NOMO-1 treated with DMSO at 0.1 percent for 48 hours (cell line): Measurements from ENCODE around the gene KATNAL1.

ENCODE experiments used
- DNase-seq: peaks from one replicate; lab custom pipeline; 2025; ENCODE audit not compliant: unreplicated experiment; lab: John Stamatoyannopoulos, UW

The KATNAL1 gene

DNA sequence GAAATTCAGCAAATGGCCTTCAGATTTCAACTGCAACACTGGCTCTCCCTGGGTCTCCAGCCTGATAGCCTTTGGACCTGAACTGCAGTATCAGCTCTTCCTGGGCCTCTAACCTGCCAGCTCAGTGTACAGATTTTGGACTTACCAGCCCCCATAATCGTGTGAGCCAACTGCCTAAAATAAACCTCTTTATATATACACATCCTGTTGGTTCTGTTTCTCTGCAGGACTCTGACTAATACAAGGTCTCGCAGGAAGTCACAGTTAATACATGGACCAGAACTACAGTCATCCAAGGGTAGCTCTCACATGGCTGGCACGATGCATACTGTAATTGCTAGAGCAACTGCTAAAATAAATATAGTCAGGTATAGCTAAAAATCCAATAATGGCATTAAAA lies 85.1 kb downstream of the KATNAL1 start:
- DNase-seq = no peak

DNA sequence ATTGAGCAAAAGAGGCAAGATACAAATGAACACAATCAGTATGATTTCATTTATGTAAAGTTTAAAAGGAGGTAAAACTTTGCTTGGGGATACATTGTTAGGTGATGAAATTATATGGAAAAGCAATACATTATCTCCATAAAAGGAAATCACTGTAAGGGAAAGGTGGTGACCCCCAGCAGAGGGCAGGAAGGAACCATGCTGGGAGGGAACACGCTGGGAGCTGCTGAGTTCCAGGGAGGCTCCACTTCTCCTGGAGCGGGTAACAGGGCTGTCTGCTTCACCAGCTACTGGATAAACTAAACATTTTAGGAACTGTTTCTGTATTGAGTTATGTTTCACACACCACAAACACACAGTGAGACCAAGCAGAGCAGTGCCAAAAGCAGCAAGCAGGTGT lies 91.2 kb downstream of the KATNAL1 start:
- DNase-seq = no peak

DNA sequence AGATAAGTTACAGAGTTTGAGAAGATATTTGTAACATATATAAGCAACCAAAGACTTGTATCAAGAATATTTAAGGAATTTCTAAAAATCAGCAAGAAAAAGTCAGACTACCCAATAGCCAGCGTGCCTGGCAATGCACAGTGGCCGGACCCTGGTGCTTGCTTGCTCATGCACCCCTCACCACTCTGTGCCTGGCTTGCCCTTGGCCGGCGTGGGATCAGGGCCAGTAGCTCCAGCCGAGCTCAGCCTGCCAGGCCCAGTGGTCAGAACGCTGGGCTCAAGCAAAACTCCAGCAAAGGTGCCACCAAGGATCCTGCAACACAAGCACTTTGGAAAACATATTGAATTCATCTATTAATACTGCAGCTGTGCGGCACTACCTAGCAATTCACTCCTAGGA lies 95.1 kb downstream of the KATNAL1 start:
- DNase-seq = no peak

DNA sequence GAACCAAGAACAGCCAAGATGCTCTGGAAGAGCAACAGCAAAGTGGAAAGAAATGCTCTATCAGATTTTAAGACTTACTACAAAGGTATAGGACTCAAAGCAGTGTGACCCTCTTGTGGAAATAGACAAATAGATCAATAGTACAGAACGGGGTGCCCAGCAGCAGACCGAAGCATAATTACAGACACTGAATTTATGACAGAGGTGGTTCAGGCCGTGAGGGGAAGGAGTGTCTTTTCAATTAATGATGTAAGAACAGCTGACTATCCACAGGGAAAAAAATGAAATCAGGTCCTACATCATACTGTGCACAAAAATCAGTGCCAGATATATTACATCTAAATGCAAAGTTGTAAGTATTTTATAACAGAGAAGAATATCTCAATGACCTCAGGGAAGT lies 95.6 kb downstream of the KATNAL1 start:
- no peak for DNase-seq

DNA sequence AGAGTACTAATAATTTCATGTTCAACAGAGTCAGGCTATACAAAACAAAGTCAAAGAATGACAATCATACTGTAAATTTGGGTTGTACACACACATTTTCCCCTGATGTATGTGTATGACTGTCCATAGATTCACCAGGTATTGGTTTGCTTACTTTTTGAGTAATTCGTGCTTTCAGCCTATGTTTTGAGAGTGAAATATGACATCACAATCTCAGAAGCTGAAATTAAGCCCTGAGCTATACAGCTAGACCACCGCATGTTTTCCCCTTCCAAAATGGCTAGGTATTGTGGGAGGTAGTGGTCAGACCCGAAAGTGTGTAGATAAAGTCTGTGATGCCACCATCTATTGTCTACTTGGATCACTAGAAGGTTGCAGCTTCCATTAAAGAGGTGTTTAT lies 102.8 kb downstream of the KATNAL1 start:
- no peak for DNase-seq

DNA sequence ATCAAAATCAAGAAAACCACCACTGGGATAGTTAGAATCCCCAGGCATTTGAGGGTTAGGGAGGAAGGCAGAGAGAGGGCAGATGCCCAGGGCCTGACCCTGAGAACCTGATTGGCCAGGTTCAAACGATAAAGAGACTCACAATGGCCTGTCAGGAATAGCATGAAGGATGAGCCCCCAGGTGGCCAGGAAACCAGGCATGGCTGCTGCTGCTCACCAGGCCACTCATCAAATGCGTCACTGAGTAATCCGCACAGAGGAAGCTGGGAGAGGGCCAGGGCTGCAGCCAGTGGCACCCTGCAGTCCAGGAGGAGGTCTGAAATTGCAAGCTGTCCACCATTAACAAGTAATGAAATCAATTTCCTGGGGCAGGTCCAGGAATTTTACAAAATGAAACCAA lies 111.3 kb downstream of the KATNAL1 start:
- DNase-seq = no peak

DNA sequence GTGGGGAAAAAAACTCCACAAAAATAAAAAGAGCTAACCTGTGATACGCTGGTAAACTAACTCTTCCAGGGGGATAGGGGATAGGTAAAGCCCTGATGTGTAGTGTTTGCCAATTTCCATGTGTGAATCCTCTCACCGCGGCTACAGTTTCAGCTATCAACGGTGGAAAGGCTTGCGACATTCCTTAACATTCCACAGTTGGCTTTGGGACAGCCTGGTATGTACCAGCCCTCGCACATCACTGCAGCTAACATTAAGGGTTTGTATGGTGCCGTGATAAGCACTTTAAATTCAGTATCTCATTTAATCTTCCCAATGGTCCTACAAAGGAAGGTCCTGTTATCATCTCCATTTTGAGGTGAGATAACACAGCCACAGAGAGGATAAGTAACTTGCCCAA lies 112.4 kb downstream of the KATNAL1 start:
- no peak for DNase-seq

DNA sequence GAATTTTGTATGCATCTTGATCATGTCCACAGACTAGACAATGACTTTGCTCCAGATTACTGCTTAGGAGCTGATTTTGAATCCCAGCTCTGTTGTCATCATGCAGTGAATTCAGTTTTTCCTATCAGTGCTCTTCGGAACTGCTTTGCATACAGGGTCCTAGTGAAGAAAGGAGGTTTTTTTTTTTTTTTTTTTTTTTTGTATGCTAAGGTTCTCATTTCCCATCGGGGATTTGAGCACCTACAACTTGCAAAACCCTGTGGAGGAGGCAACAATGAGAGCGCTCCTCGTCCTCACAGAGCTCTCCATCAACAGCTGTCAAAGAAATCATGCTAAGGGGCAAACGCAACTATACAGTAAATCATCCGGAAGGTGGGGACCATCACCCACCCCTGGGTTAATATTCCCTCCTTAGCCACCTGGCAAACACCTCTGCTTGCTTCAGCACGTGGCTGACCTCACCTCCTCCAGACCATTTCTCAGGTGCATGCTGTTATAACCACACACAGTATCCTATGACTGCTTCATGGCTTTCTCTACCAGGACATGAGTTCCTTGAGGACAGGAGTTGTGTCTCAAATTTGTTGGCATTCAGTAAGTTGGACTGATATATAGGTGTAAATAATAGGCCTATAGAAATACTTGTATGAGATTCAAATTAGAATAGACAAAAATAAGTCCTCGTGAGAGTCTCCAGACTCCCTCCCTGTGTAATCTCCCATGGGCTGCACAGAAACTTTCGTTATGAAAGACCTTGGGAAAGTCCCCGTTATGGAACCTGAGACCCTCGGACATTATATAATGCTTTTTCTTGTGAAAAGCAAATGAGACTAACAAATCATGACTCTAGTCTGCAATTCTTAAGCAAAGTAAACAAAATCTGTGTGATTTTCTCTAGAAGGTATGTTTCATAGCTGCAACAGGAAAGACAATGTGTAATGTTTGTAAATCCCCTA lies 113.8 kb downstream of the KATNAL1 start:
- no peak for DNase-seq

DNA sequence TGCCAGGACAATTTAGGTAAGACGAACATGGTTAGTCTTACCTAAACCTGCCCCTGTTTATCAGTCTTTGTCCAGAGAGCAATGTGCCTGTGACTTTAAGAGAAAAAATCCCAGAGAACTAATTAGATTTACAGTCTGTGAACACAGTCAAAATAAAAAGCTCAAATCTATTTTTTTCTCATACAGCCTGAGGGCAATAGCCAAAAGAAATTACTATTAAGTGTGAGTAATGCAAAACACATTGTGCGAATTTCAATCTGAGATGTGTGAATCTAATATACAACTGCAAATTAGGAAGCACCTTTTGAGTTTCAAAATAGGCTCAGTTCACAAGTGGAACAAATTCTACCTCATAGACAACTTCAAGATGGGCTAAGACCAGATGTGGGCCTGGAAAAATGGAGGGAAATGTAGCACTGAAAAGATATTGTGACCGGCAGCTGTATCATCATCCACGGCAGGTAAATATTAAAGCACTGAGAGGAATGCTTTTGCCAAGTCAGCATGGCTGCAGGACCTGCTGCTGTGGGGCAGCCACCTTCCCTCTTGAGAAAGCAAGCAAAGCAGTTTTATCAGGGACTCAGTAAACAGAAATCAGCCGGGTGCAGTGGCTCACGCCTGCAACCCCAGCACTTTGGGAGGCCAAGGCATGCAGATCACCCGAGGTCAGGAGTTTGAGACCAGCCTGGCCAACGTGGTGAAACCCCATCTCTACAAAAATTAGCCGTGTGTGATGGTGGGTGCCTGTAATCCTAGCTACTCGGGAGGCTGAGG lies 114.8 kb downstream of the KATNAL1 start:
- no peak for DNase-seq

DNA sequence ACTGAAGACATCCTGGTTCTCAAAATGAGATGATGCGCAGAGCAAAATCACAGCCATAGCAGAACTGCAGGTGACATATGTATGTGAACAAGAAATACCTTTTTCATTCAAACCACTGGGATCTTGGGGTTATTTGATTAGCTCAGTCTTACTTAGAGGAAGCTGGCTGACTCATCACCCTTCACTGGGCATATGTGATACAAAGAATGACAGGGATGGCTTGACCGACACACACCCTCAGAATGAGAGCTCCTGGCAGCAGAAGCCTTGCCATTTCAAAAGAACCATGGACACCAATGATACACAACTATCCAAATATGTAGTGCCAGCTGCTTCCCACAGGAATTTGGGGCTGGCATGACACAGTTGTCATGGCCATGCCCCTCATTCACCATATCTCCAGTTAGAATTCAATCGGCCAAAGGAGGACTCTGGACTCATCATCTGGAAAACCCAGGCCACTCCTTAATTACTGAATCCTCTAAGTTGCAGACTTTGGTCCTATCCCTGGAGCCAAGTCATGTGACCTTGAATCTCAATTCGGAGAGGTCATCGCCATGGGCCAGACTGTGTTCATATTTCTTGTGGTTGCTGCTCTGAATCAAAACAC lies 115.8 kb downstream of the KATNAL1 start:
- no peak for DNase-seq

DNA sequence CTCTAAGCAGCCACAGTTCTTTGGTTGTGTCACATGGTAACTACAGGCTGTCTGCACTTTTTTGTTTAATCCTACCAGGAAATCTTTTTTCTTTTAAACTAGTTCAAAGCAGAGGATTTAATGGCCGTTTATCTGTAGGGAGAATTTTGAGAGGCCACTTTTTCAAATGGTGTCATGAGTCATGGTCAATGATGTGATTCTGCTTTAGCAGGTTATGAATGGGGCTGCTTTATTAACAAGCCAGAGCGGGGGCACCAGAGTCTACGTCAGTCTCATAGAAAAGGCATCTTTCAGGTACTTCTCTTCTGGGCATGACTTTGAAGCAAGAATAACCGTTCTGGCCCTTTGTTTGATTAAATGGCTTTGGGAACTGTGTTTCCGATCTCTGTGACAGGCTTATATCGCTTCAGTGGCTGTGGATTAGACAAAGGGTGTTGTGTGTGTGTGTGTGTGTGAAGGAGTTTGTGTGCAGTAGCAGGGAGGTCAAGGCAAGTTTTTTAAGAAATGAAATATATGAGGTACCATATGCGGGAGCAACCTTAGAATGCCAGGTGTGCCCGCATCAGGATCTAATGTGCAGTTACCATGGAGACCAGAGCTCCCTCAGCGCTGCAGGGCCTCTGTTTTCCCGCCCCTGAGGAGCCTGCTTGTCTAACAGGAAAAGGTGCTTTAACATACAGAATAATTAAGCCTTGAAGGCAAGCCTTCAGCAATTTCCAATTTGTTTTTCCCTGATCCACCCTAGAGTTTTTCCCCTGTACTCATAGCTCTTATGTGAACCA lies 120.5 kb downstream of the KATNAL1 start:
- DNase-seq = no peak

DNA sequence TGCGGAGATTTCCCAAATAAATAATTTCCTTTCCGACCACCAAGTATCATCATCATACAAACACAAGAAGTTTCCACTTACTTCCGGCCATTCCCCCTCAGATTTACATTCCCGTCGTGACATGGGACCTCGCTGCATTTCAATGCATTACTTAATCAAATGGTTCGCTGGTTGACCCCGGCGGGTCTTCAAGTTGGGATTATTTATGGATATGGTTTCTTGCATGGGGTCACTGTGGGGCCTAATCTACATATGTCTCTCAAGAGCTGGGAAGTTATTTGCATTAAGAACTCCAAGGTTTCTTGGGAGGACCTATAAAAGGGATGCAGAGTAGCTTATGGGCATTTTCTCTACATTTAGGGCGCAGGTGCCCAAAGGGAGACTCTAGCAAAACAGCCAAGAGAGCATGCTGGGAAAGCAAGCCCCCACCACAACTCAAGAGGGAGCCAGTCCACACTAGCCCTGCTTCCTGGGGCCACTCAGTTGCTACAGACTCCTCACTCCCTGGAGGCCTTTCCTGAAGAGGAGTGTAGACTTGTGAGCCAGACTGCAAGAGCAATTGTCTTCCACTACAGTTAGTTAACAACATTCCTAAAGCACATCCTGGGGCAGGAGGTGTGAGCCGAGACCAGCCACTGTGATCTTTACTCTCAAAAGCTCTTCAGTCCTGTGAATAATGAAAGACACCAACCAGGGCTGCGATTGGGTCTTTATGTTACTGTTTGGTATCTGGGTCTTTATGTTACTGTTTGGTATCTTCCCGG lies 125.3 kb downstream of the KATNAL1 start:
- no peak for DNase-seq

DNA sequence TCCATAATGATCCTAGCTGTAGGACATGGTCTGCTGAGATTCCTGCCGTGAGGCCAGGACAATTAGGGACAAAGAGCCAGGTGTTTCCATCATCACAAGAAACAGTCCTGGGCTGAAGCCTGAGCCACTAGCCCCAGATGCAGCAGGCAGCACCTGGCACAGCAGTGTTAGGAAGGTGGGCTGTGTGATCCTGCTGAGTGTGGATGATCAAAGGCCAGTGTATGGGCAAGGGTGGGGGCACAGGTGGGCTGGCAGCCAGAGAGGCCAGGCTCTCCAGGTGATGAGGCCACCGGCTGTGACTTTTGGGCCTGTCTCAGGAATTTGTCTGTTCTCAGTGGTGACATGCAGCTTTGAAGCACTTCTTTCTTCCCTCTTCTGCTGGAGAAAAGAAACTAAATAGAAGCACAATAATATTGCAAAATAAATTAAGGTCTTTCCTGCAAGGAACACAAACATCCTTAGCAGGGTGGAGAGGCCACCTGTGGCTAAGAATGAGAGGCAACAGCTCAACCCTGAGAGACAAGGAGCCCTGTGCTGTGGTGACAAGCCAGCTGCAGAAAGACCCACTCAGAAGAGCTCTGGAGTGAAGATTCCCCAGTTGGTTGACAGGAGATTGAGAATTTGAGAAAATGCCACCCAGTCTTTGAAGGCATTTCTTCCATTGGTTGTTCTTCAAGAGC lies 127.6 kb downstream of the KATNAL1 start:
- no peak for DNase-seq

DNA sequence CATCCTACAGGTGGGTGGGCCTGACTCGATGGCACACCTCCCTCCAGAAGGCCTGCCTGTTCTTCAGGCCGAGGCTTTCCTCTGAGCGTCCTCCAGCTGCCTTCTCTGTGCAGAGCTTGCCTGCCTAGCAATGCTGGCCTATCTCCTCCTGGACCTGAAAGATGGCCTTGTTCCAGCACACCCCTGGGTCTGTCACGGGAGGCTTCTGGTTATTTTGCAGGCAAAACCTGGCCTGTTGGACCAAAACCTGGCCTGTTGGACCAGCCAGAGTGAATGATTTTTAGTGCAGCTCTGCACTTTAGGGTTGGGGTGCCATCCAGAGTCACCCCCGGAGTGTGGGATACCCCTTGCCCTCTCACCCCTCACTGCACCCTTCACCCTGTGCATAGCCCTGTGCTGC lies 128.4 kb downstream of the KATNAL1 start:
- no peak for DNase-seq

DNA sequence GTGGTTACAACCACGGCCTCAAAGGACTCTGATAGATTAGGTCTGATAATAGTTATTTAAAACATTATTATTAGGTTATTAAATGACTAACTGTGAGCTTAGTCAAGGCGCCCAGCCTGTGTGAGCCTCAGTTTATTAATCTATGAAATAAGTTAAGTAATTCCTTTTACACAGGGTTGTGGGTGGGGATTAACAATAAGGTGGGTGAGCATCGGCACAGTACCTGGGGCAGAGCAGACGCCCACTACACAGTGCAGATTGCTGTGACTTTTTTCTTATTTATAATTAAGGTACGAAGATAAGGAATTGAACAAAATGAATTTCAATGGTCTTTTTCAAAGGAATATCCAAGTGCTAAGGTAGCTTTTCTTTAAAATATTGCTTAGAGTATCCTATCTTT lies 132.2 kb downstream of the KATNAL1 start:
- DNase-seq = no peak

DNA sequence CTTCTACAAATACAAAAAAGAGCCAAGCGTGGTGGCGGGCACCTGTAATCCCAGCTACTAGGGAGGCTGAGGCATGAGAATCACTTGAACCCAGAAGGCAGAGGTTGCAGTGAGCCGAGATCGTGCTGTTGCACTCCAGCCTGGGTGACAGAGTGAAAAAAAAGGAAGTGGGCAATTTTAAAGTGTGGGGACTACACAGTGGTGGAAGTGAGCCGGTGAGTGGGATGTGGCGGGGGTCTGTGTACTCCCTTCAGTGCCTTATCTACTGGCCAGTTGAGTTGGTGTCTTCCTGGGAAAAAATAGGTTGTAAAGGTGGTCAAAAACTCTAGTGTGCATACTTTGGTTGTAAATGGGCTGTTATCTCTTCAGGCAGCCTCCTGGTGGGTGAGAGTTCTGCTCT lies 133.1 kb downstream of the KATNAL1 start:
- peak; percentile 20 for DNase-seq

DNA sequence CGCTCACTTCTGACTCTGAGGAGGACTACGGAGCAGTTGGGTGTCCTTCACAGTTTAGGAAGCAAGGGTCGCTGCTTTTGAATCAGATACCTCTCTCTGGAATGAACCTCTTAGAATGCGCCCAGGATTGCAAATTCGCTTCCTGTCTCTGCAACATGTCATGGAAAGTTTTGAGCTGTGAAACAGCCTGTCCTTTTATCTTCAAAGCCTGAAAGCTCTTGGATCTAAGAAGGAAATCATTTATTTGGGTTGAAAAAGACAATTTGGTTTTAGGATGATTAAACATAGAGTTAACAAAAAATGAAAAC lies 134.1 kb downstream of the KATNAL1 start:
- DNase-seq = no peak

DNA sequence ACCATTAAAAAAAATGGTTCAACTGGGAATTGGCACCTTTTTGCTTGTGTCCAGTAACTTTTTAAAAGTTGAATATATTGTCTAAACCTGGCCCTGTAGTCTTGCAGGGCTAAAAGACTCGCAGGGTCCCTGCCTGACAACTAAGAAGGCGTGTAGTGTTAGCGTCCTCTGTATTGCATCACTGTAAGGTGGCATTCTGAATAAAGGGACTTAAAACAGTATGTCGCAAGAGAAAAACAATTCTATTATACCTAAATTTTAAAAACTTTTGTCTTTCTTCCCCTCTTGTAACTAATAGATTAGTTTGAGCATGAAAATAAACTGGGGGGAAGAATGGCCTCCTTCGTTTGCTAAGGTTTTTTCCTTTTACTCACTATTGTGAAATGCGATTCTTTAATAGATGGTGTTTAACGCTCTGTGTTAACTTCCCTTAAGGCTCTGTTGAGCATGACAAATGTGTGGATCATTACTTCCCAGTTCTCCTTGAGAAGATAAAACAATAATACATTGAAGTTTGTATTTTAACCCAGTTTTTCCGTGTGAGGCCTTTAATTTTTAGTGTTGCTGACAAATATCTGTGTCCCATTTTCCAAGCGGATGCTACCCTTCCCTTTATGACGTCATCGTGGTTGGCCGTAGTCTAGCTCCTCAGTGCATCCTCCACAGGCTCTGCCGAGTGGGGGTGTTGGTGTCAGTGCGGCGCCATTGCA lies 134.6 kb downstream of the KATNAL1 start:
- peak; percentile 72 for DNase-seq

DNA sequence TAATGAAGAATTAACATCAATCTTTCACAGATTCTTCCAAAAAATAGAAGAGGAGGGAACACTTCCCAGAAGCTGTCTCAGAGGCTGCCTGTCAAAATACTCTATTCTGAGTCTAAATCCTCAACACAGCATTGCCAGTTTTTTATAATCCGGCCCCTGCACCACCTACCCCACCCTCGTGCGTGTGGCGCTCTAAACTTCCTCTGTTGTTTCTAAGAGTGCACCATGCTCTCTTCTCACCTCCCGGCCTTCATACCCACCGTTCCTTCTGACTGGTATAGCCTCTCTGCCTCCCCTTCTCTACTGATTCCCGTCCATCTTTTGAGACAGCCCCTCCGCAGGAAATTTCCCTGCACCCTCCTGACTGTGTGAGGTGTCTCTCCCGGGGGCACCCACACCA lies 136.8 kb downstream of the KATNAL1 start:
- DNase-seq = no peak
